ENCODE measurements around the gene RFNG.

DNA sequence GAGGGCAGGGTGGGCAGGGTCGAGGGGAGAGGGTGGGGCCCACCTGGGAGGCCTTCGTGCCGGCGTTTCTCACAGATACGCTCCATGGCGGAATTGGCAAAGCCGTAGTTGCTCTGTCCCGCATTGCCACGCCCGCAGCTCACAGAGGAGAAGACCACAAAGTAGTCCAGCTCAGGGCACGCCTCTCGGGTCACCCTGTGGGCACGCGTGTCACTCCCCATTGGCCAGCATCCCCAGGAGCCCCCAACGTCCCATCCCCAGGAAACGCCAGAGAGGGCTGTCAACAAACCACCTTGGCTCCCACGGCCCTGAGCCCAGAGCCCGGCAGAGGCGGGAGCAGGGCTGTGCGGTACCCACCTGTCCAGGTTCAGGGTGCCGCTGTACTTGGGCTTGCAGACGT, 30.4 kb upstream of the RFNG start:
- TF ChIP-seq, protein P1, sequence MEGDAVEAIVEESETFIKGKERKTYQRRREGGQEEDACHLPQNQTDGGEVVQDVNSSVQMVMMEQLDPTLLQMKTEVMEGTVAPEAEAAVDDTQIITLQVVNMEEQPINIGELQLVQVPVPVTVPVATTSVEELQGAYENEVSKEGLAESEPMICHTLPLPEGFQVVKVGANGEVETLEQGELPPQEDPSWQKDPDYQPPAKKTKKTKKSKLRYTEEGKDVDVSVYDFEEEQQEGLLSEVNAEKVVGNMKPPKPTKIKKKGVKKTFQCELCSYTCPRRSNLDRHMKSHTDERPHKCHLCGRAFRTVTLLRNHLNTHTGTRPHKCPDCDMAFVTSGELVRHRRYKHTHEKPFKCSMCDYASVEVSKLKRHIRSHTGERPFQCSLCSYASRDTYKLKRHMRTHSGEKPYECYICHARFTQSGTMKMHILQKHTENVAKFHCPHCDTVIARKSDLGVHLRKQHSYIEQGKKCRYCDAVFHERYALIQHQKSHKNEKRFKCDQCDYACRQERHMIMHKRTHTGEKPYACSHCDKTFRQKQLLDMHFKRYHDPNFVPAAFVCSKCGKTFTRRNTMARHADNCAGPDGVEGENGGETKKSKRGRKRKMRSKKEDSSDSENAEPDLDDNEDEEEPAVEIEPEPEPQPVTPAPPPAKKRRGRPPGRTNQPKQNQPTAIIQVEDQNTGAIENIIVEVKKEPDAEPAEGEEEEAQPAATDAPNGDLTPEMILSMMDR (IDR thresholded peaks at IDR 0.05): no peak
- no peak for TF ChIP-seq POLR2A (IDR thresholded peaks at IDR 0.05)

Measured in uterus (tissue), 2 donors.